ENCODE results near the gene SLC1A7. TPM values are rescaled to one million over a fixed set of nuclear protein-coding genes. Genes with fewer than 3 reads are reported as not detected.

Gene SLC1A7
- total and polyA plus RNA-seq, 2 experiments from 2014 or later: not detected

- H3K36me3 ChIP-seq (replicated peaks; ENCODE audit: insufficient read depth, low read depth): no peaks in the 10 kb centered on the region
- H3K9me3 ChIP-seq (ENCODE audit: low read depth): no peaks in the 10 kb centered on the region
- no peaks in the 10 kb centered on the region for H3K9me2 ChIP-seq (replicated peaks; ENCODE audit: insufficient read depth)
- WGBS (ENCODE audit: low lambda C conversion rate, missing lambda C conversion rate): 90% methylated on average over 3 of the region's 3 CpGs
- TF ChIP-seq EZH2phosphoT487 (IDR thresholded peaks at IDR 0.05; ENCODE audit: low read depth, severe bottlenecking, unreplicated experiment): no peak
- no peak for TF ChIP-seq EZH2 (IDR thresholded peaks at IDR 0.05; ENCODE audit: borderline replicate concordance)
- TF ChIP-seq, protein P1, sequence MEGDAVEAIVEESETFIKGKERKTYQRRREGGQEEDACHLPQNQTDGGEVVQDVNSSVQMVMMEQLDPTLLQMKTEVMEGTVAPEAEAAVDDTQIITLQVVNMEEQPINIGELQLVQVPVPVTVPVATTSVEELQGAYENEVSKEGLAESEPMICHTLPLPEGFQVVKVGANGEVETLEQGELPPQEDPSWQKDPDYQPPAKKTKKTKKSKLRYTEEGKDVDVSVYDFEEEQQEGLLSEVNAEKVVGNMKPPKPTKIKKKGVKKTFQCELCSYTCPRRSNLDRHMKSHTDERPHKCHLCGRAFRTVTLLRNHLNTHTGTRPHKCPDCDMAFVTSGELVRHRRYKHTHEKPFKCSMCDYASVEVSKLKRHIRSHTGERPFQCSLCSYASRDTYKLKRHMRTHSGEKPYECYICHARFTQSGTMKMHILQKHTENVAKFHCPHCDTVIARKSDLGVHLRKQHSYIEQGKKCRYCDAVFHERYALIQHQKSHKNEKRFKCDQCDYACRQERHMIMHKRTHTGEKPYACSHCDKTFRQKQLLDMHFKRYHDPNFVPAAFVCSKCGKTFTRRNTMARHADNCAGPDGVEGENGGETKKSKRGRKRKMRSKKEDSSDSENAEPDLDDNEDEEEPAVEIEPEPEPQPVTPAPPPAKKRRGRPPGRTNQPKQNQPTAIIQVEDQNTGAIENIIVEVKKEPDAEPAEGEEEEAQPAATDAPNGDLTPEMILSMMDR (IDR thresholded peaks at IDR 0.05; ENCODE audit: poor library complexity): no peak
- H3K79me2 ChIP-seq: no peaks in the 10 kb centered on the region
- H3K4me1 ChIP-seq (ENCODE audit: insufficient read depth): peaks cover 4% of the 10 kb centered on the region
- no peak for DNase-seq (ENCODE audit: low spot score)
- no peak overlapping the region for H3K27ac ChIP-seq
- no peak overlapping the region for H3K4me3 ChIP-seq
- H3K27me3 ChIP-seq: no peaks in the 10 kb centered on the region
- H4K20me1 ChIP-seq (ENCODE audit: insufficient read depth, poor library complexity, severe bottlenecking): no peaks in the 10 kb centered on the region
- no peak overlapping the region for H2AFZ ChIP-seq
- no peak overlapping the region for H3K4me2 ChIP-seq
These were observed 92.9 kb downstream of the SLC1A7 start for GRCh38 chr1:53049574-53049967.

- WGBS (ENCODE audit: low lambda C conversion rate, missing lambda C conversion rate): 79% methylated on average over 3 of the region's 3 CpGs
- H3K36me3 ChIP-seq (replicated peaks; ENCODE audit: insufficient read depth, low read depth): no peaks in the 10 kb centered on the region
- no peak overlapping the region for H2AFZ ChIP-seq
- no peaks in the 10 kb centered on the region for H3K27me3 ChIP-seq
- H3K9me3 ChIP-seq (ENCODE audit: low read depth): no peaks in the 10 kb centered on the region
- no peaks in the 10 kb centered on the region for H3K9me2 ChIP-seq (replicated peaks; ENCODE audit: insufficient read depth)
- no peaks in the 10 kb centered on the region for H4K20me1 ChIP-seq (ENCODE audit: insufficient read depth, poor library complexity, severe bottlenecking)
- no peaks in the 10 kb centered on the region for H3K79me2 ChIP-seq
- H3K27ac ChIP-seq: no peak overlapping the region
- DNase-seq (ENCODE audit: low spot score): no peak
- H3K4me1 ChIP-seq (ENCODE audit: insufficient read depth): peaks cover 4% of the 10 kb centered on the region
- H3K4me3 ChIP-seq: no peak overlapping the region
- no peak overlapping the region for H3K4me2 ChIP-seq
- no peak for TF ChIP-seq EZH2 (IDR thresholded peaks at IDR 0.05; ENCODE audit: borderline replicate concordance)
- TF ChIP-seq, protein P1 (IDR thresholded peaks at IDR 0.05; ENCODE audit: poor library complexity): no peak
- TF ChIP-seq EZH2phosphoT487 (IDR thresholded peaks at IDR 0.05; ENCODE audit: low read depth, severe bottlenecking, unreplicated experiment): no peak
These were observed 93.4 kb downstream of the SLC1A7 start for GRCh38 chr1:53048960-53049573.

DNA sequence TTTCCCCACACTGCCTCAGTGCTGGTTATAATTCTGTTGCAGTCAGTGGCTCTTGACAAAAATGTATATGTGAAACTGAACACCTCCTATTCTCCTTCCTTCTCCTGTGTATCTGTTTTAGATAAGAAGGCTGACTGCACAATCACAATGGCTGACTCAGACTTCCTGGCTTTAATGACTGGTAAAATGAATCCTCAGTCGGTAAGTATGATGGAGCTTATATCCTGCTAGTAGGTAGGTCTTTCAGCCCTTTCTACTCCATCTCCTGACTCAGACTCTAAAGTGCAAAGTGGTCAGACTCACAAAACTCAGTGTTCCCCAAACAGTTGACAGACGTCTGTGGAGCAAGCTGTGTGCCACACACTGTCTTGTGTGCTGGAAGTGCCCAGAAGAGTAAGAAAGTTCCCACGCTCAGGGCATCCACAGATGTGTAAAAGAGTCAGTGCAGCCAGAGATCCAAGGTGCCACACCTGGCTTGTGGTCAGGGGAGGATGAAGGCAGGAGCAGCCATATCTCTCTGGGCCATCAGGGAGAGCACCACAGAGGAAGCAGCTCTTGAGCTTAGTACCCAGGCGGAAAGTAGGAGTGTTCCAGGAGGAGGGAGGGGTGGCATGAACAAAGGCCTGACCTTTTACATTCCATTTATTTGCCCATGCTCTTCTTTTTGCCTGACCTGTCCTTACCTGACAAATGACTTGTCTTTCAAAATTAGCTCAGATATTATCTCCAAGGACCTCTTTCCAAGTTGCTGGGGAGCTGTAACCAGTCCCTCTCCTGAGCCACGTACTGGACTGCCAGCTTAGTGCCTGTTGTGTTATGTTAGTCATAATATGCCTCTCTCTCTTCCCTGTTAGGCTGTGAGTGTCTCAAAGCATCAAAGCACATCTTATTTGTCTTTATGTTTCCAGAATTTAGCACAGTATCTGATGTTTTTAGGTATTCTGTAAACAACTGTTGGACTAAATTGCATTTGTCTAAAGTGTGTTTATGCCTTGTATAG, 94.4 kb downstream of the SLC1A7 start:
- Histone ChIP-seq H3K9me2 (replicated peaks; ENCODE audit: insufficient read depth) (no peaks in the 10 kb centered on the region), H3K4me3 (no peak overlapping the region), H3K4me1 (ENCODE audit: insufficient read depth) (peaks cover 4% of the 10 kb centered on the region), H3K4me2 (no peak overlapping the region), H4K20me1 (ENCODE audit: insufficient read depth, poor library complexity, severe bottlenecking) (no peaks in the 10 kb centered on the region), H3K9me3 (ENCODE audit: low read depth) (no peaks in the 10 kb centered on the region), H3K79me2 (no peaks in the 10 kb centered on the region), H2AFZ (no peak overlapping the region), H3K27me3 (no peaks in the 10 kb centered on the region), H3K27ac (no peak overlapping the region), H3K36me3 (replicated peaks; ENCODE audit: insufficient read depth, low read depth) (no peaks in the 10 kb centered on the region)
- no peak for TF ChIP-seq EZH2phosphoT487 (IDR thresholded peaks at IDR 0.05; ENCODE audit: low read depth, severe bottlenecking, unreplicated experiment)
- TF ChIP-seq EZH2 (IDR thresholded peaks at IDR 0.05; ENCODE audit: borderline replicate concordance): no peak
- TF ChIP-seq, protein P1 (IDR thresholded peaks at IDR 0.05; ENCODE audit: poor library complexity): no peak
- DNase-seq (ENCODE audit: low spot score): no peak
- WGBS (ENCODE audit: low lambda C conversion rate, missing lambda C conversion rate): 68% methylated on average over 5 of the region's 5 CpGs
